Sciatic nerve (tissue), 2 donors: ENCODE results near the gene PPIP5K1. TPM values are rescaled to one million over a fixed set of nuclear protein-coding genes. Genes with fewer than 3 reads are reported as not detected.
"Not testable (repeated sequence)": the region's sequence is repeated elsewhere in the genome, so short reads cannot be mapped to it uniquely, and the experiment has no call there.

Experiments used
- ATAC-seq: fragments of 200-7000 bp; cut with Tn5 transposase; one replicate; pipeline ENCODE4 v1.9.1; 2020; ENCODE audit warnings: mild to moderate bottlenecking, moderate library complexity
- DNase-seq: peaks from one replicate; pipeline ENCODE4 v3.0.0-alpha.2; 2020; ENCODE audit warnings: low spot score
- intact Hi-C: fragments of 100-400 bp; cut with DNase I; formaldehyde crosslinking; loops from one replicate; pipeline ENCODE4 v1.14.2; 2022
- total RNA-seq: library from RNA; stranded (reverse); fragmentation: NEBNext Ultra II Directional; extraction: Animal tissue kit (Norgen Biotek cat#: 25700); gene quantifications from one replicate; pipeline ENCODE4 v1.2.1, GENCODE V29; 2021
- donor health status: DM: no; HTN: no; CAD: no.
- donor health status: DM: no; HTN: no; CAD: no.

PPIP5K1 gene
- total RNA-seq, 1 donor from 2014 or later: 74.8 TPM

DNA sequence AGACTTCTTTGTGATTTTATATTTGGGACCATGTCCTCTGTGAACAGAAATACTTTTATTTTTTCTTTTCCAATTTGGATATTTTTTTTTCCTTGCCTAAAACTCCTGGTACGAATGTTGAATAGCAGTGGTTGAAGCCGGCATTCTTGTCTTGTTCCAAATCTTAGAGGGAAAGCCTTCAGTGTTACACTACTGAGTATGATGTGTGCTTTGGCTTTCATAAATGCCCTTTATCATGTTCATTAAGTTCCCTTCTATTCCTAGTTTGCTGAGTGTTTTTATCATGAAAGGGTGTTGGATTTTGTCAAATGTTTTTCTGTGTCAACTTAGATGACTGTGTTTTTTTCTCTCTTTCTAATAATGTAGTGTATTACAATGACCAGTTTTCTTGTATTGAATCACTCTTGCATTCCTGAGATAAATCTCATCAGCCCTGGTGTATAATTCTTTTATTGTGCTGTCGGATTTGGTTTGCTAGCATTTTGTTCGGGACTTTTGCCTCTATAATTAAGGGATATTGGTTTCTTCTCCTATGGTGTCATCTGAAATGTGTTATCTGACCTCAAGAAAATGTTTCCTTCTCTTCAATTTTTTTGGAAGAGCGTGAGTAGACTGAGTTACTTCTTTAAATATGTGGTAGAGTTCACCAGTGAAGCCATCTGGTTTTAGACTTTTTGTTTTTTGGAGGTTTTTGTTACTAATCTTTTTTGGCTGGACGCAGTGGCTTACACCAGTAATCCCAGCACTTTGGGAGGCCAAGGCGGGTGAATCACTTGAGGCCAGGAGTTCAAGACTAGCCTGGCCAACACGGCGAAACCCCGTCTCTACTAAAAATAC lies 39.3 kb downstream of the PPIP5K1 start:
- ATAC-seq (peak; percentile 62), DNase-seq (no peak)
- intact Hi-C loops: no loop called here

DNA sequence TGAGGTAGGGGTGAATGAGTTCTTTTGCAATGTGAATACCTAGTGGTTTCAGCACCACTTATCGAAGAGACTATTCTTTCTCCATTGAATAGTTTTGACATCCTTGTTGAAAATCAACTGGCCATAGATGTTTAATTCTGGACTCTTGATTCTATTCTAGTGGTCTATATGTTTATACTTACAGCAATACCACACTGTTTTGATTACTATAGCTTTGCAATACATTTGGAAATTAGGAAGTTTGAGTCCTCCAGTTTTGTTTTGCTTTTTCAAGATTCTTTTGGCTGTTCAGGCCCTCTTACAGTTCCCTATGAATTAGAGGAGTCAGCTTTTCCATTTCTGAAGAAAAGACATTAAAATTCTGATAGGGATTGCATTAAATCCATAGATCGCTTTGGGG lies 42.5 kb downstream of the PPIP5K1 start:
- DNase-seq (no peak), ATAC-seq (no peak)
- intact Hi-C loops: no loop called here

DNA sequence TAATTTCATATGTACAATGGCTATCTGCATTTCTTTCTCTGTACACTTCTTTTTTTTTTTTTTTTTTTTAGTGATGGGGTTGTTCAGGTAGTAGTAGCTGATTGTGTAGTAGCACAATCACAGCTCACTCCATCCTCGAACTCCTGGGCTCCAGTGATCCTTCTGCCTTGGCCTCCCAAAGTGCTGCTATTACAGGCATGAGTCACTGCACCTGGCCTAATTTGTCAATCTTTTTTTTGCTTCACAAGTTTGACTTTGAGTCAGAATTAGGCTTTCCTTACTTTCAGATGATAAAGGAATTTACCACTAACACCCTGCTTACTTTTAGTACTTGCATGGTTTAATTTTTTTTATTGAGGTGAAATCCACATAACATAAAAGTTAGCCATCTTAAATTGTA lies 44.6 kb downstream of the PPIP5K1 start:
- no peak for ATAC-seq
- no peak for DNase-seq
- intact Hi-C loops: no loop called here

DNA sequence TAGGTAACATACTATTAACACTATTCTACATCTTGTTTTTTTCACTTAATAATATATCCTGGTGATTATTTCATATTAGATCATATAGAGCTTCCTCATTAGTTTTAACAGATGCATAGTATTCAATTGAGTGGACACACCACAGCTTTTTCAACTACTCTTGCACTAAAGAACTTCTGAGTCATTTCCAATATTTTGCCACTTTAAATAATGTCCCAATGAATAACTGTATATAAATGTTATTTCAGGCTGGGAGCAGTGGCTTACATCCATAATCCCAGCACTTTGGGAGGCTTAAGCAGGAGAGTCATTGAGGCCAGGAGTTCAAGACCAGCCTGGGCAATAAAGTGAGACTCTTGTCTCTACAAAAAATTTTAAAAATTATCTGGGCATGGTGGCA lies 45.7 kb downstream of the PPIP5K1 start:
- no peak for ATAC-seq
- no peak for DNase-seq
- intact Hi-C loops: no loop called here

DNA sequence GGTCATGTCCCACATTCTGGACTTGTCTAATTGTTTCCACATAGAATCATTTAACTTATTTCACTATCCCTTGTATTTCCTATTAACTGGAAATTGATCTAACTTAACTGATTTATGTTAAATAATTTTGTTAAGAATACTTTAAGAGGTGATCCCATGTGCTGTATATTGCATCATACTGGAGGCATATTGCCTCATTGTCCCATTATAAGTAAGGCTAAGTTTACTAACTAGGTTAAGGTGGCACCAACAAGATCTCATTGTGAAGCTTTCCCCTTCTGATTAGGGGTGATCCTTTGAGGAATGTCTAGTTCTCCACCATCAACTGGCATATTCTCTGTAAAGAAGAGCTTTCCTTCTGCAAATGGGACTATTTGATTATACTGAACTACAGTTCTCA lies 48.2 kb downstream of the PPIP5K1 start:
- no peak for DNase-seq
- no peak for ATAC-seq
- intact Hi-C loops: no loop called here

DNA sequence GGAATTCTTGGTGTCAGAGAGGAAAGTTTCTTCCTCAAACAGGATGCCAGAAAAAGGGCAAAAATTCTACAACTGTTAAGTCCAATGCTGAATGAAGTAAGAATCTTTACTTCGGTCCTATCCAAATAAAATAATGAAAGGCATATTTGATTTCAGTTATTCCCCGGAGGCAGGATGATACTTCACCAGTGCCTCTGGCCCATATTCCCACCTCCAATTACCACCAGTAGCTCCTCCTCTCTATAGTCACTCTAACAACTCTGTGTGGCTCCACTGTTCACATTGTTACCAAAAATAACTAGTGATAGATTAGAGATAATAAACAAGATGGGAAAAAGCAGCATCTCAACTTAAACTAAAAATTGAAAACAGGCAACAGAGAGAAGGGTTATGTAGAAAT lies 51.9 kb downstream of the PPIP5K1 start:
- intact Hi-C loops: no loop called here
- peak; percentile 73 for ATAC-seq
- no peak for DNase-seq

DNA sequence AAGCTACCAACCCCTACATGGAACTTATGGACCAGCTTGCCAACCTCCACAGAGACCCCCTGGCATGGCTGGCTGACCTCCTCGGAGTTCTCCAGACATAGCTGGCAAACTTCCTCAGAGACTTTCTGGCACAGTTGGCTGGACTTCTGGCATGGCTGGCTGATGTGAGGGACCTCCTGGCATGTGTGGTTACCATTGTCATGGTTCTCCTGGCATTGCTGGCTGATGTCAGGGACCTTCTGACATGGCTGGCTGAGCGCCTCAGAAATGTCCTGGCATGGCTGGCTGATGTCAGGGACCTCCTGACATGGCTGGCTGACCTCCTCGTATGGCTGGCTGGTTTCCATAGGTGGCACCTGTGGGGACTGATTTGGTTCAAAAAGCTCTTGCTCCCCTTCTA lies 55.1 kb downstream of the PPIP5K1 start:
- intact Hi-C loops: no loop called here

DNA sequence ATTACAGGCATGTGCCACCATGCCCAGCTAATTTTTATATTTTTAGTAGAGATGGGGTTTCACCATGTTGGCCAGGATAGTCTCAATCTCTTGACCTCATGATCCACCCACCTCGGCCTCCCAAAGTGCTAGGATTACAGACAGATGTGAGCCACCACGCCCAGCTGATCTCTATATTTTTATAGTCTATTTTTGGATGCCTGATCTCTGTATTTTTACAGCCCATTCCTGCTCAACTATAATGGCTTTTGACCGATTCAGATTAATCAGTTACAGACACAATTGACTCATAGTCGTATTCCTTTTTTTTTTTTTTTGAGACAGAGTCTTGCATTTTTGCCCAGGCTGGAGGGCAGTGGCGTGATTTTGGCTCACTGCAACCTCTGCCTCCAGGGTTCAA lies 57.2 kb downstream of the PPIP5K1 start:
- ATAC-seq, intact Hi-C loops: not testable (repeated sequence)
- DNase-seq: peak; percentile 8

More for the DNA sequence above, 55.1 kb downstream of the PPIP5K1 start:
- ATAC-seq (no peak), DNase-seq (peak; percentile 32)

DNA sequence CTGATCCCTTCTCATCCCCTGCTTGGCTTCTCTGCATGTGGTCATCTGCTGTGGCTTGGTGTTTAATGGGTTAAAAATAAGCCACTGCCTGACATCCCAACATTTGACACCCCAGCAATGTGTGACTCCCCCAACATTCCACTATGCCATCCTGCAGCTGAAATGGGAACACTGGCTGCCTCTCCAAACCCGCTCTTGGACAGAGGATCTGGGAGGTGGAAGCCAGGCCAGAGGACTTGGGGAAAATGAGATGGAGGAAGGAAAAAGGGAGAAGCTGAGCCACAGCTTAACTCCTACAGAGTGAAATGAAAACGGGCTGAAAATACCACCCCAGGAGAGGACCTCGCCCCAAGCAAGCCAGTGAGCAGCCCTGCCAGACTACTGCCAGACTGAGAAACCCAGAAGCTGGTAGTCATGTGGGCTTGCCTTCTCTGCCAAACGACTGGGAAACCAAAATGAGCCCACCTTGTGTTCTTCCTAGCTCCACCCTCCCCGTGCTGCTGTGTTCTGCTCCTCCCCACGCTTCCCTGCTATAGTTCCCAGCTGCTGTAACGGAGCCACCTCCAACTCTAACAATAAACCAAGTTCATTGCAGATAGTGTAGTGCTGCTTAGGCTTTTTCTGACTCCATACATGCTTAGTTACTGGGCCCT lies 58.9 kb downstream of the PPIP5K1 start:
- ATAC-seq (peak; percentile 20), DNase-seq (peak; percentile 42)
- intact Hi-C loops: no loop called here

DNA sequence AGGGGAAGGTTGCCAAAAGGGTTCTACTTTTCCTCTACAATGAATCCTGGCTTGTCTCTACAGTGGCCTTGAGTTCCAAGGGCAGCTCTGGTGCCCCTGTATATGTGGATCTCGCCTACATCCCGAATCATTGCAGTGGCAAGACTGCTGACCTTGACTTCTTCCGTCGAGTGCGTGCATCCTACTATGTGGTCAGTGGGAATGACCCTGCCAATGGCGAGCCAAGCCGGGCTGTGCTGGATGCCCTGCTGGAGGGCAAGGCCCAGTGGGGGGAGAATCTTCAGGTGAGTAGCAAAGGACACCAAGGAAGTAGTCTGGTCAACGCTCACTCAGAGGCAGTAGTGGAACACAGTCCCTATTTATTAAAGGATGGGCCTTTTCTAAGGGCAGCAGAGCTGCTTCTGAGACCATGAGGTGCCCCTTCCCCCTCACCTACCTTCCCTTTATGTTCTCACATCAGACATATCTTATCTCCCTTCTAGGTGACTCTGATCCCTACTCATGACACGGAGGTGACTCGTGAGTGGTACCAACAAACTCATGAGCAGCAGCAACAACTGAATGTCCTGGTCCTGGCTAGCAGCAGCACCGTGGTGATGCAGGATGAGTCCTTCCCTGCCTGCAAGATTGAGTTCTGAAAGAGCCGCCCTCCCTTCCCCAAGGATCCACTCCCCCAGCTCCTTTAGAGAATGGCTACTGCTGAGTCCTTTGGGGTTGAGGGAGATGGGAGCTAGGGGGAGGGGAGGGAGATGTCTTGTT lies 60.2 kb downstream of the PPIP5K1 start:
- intact Hi-C loops: no loop called here
- ATAC-seq (no peak), DNase-seq (no peak)

DNA sequence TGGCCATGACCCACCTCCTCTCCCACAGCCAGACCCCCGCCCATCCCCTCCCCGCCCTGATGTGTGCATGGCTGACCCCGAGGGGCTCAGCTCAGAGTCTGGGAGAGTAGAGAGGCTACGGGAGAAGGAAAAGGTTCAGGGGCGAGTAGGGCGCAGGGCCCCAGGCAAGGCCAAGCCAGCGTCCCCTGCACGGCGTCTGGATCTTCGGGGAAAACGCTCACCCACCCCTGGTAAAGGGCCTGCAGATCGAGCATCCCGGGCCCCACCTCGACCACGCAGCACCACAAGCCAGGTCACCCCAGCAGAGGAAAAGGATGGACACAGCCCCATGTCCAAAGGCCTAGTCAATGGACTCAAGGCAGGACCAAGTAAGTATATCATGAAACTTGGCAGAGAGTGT lies 60.9 kb downstream of the PPIP5K1 start:
- DNase-seq (no peak), ATAC-seq (no peak)
- intact Hi-C loops: no loop called here

DNA sequence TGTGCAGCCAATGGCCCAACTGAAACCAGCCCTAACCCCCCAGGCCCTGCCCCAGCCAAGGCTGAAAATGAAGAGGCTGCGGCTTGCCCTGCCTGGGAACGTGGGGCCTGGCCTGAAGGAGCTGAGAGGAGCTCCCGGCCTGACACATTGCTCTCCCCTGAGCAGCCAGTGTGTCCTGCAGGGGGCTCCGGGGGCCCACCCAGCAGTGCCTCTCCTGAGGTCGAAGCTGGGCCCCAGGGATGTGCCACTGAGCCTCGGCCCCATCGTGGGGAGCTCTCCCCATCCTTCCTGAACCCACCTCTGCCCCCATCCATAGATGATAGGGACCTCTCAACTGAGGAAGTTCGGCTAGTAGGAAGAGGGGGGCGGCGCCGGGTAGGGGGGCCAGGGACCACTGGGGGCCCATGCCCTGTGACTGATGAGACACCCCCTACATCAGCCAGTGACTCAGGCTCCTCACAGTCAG lies 61.4 kb downstream of the PPIP5K1 start:
- ATAC-seq (peak; percentile 7), DNase-seq (no peak)
- intact Hi-C loops: no loop called here

DNA sequence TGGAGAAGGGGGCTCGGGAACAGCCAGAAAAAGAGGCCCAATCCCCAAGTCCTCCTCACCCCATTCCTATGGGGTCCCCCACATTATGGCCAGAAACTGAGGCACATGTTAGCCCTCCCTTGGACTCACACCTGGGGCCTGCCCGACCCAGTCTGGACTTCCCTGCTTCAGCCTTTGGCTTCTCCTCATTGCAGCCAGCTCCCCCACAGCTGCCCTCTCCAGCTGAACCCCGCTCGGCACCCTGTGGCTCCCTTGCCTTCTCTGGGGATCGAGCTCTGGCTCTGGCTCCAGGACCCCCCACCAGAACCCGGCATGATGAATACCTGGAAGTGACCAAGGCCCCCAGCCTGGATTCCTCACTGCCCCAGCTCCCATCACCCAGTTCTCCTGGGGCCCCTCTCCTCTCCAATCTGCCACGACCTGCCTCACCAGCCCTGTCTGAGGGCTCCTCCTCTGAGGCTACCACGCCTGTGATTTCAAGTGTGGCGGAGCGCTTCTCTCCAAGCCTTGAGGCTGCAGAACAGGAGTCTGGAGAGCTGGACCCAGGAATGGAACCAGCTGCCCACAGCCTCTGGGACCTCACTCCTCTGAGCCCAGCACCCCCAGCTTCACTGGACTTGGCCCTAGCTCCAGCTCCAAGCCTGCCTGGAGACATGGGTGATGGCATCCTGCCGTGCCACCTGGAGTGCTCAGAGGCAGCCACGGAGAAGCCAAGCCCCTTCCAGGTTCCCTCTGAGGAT lies 62.0 kb downstream of the PPIP5K1 start:
- intact Hi-C loops: no loop called here
- DNase-seq: no peak
- no peak for ATAC-seq

DNA sequence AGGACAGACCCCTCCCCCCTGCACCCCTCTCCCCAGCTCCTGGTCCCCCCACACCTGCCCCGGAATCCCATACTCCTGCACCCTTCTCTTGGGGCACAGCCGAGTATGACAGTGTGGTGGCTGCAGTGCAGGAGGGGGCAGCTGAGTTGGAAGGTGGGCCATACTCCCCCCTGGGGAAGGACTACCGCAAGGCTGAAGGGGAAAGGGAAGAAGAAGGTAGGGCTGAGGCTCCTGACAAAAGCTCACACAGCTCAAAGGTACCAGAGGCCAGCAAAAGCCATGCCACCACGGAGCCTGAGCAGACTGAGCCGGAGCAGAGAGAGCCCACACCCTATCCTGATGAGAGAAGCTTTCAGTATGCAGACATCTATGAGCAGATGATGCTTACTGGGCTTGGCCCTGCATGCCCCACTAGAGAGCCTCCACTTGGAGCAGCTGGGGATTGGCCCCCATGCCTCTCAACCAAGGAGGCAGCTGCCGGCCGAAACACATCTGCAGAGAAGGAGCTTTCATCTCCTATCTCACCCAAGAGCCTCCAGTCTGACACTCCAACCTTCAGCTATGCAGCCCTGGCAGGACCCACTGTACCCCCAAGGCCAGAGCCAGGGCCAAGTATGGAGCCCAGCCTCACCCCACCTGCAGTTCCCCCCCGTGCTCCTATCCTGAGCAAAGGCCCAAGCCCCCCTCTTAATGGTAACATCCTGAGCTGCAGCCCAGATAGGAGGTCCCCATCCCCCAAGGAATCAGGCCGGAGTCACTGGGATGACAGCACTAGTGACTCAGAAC lies 62.8 kb downstream of the PPIP5K1 start:
- intact Hi-C loops: no loop called here
- DNase-seq: no peak
- ATAC-seq: peak; percentile 22

DNA sequence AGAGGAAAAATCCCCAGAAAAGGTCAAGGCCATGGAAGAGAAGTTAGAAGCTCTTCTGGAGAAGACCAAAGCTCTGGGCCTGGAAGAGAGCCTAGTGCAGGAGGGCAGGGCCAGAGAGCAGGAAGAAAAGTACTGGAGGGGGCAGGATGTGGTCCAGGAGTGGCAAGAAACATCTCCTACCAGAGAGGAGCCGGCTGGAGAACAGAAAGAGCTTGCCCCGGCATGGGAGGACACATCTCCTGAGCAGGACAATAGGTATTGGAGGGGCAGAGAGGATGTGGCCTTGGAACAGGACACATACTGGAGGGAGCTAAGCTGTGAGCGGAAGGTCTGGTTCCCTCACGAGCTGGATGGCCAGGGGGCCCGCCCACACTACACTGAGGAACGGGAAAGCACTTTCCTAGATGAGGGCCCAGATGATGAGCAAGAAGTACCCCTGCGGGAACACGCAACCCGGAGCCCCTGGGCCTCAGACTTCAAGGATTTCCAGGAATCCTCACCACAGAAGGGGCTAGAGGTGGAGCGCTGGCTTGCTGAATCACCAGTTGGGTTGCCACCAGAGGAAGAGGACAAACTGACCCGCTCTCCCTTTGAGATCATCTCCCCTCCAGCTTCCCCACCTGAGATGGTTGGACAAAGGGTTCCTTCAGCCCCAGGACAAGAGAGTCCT lies 63.6 kb downstream of the PPIP5K1 start:
- no peak for DNase-seq
- ATAC-seq: peak; percentile 7
- intact Hi-C loops: no loop called here

DNA sequence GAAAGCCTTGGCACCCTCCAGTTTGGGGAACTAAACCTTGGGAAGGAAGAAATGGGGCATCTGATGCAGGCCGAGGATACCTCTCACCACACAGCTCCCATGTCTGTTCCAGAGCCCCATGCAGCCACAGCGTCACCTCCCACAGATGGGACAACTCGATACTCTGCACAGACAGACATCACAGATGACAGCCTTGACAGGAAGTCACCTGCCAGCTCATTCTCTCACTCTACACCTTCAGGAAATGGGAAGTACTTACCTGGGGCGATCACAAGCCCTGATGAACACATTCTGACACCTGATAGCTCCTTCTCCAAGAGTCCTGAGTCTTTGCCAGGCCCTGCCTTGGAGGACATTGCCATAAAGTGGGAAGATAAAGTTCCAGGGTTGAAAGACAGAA lies 64.9 kb downstream of the PPIP5K1 start:
- no peak for ATAC-seq
- no peak for DNase-seq

DNA sequence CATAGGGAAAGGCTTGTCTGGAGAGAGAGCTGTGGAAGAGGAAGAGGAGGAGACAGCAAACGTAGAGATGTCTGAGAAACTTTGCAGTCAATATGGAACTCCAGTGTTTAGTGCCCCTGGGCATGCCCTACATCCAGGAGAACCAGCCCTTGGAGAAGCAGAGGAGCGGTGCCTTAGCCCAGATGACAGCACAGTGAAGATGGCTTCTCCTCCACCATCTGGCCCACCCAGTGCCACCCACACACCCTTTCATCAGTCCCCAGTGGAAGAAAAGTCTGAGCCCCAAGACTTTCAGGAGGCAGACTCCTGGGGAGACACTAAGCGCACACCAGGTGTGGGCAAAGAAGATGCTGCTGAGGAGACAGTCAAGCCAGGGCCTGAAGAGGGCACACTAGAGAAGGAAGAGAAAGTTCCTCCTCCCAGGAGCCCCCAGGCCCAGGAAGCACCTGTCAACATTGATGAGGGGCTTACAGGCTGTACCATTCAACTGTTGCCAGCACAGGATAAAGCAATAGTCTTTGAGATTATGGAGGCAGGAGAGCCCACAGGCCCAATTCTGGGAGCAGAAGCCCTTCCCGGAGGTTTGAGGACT lies 65.7 kb downstream of the PPIP5K1 start:
- DNase-seq (no peak), ATAC-seq (no peak)
- intact Hi-C loops: no loop called here

More for the DNA sequence above, 64.9 kb downstream of the PPIP5K1 start:
- intact Hi-C loops: no loop called here
